ENCODE measurements around the gene FERMT3. TPM values are rescaled to one million over a fixed set of nuclear protein-coding genes. Genes with fewer than 3 reads are reported as not detected.

Gene FERMT3
- total and polyA plus RNA-seq, 2 donors (not counting 1 experiment from before 2014, with no cell fraction given) = 1.9 to 3.6 TPM

- peak; percentile 77 to 85 for DNase-seq (ENCODE audit: low read depth in 2 of 2)
- Histone ChIP-seq H3K27ac (ENCODE audit: insufficient read depth, low read length) (peak within 1 kb of the TSS; percentile 88), H3K36me3 (ENCODE audit: control insufficient read depth, insufficient read depth, low read length) (peaks cover 4% of the 10 kb centered on the region), H3K4me2 (ENCODE audit: extremely low read depth, insufficient read depth, low read length) (peak within 1 kb of the TSS; percentile 99), H3K9ac (ENCODE audit: insufficient read depth, low read length) (peak within 1 kb of the TSS; percentile 79), H3K4me1 (ENCODE audit: control insufficient read depth, extremely low read depth, insufficient read depth, low read length) (peaks cover 20% of the 10 kb centered on the region), H3K79me2 (ENCODE audit: control insufficient read depth, insufficient read depth, low read length) (peaks cover 43% of the 10 kb centered on the region), H4K20me1 (ENCODE audit: control insufficient read depth, extremely low read depth, insufficient read depth, low read length) (no peaks in the 10 kb centered on the region), H3K27me3 (ENCODE audit: control insufficient read depth, insufficient read depth, low read length) (no peaks in the 10 kb centered on the region), H2AFZ (ENCODE audit: low read length) (peak within 1 kb of the TSS; percentile 85), H3K4me3 (replicated peaks in 1 of 4; ENCODE audit: control extremely low read depth in 1 of 4, insufficient read depth in 1 of 4, low read depth in 3 of 4, low read length in 4 of 4) (peak within 1 kb of the TSS; percentile 86 to 97 (median 94)), H3K9me3 (ENCODE audit: control insufficient read depth, insufficient read depth, low read depth, low read length) (no peaks in the 10 kb centered on the region)
- TF ChIP-seq CTCF (conservative IDR thresholded peaks at IDR 0.05 in 1 of 2, IDR thresholded peaks at IDR 0.05 in 1 of 2; ENCODE audit: low read depth in 1 of 2, low read length in 2 of 2) = no peak
- no peak for TF ChIP-seq EZH2 (IDR thresholded peaks at IDR 0.05; ENCODE audit: low read length, missing control alignments)
Observed at GRCh38 chr11:64246871-64247728, 40.6 kb downstream of the FERMT3 start, which contains the start of gene PPP1R14B. TSS of gene PPP1R14B (minus strand) at chr11:64246943. CDS start at chr11:64246673, 270 bp downstream.

GRCh38 chr11:64247729-64248531 is 41.4 kb downstream of the FERMT3 start:
- H3K9ac ChIP-seq (ENCODE audit: insufficient read depth, low read length) = no peak overlapping the region
- H3K36me3 ChIP-seq (ENCODE audit: control insufficient read depth, insufficient read depth, low read length) = peaks cover 4% of the 10 kb centered on the region
- H3K27ac ChIP-seq (ENCODE audit: insufficient read depth, low read length) = peak overlapping the region; percentile 14
- H3K9me3 ChIP-seq (ENCODE audit: control insufficient read depth, insufficient read depth, low read depth, low read length) = no peaks in the 10 kb centered on the region
- no peak for TF ChIP-seq CTCF (conservative IDR thresholded peaks at IDR 0.05 in 1 of 2, IDR thresholded peaks at IDR 0.05 in 1 of 2; ENCODE audit: low read depth in 1 of 2, low read length in 2 of 2)
- TF ChIP-seq EZH2 (IDR thresholded peaks at IDR 0.05; ENCODE audit: low read length, missing control alignments) = no peak
- H3K27me3 ChIP-seq (ENCODE audit: control insufficient read depth, insufficient read depth, low read length) = no peaks in the 10 kb centered on the region
- no peak for DNase-seq (ENCODE audit: low read depth in 2 of 2)
- H4K20me1 ChIP-seq (ENCODE audit: control insufficient read depth, extremely low read depth, insufficient read depth, low read length) = no peaks in the 10 kb centered on the region
- peaks cover 20% of the 10 kb centered on the region for H3K4me1 ChIP-seq (ENCODE audit: control insufficient read depth, extremely low read depth, insufficient read depth, low read length)
- peaks cover 43% of the 10 kb centered on the region for H3K79me2 ChIP-seq (ENCODE audit: control insufficient read depth, insufficient read depth, low read length)
- peak overlapping the region; percentile 24 to 87 (median 82) for H3K4me3 ChIP-seq (replicated peaks in 1 of 4; ENCODE audit: control extremely low read depth in 1 of 4, insufficient read depth in 1 of 4, low read depth in 3 of 4, low read length in 4 of 4)
- peak overlapping the region; percentile 68 for H3K4me2 ChIP-seq (ENCODE audit: extremely low read depth, insufficient read depth, low read length)
- H2AFZ ChIP-seq (ENCODE audit: low read length) = peak overlapping the region; percentile 53

- Histone ChIP-seq H4K20me1 (ENCODE audit: control insufficient read depth, extremely low read depth, insufficient read depth, low read length) (no peaks in the 10 kb centered on the region), H3K4me2 (ENCODE audit: extremely low read depth, insufficient read depth, low read length) (no peak overlapping the region), H3K36me3 (ENCODE audit: control insufficient read depth, insufficient read depth, low read length) (peaks cover 1% of the 10 kb centered on the region), H3K27me3 (ENCODE audit: control insufficient read depth, insufficient read depth, low read length) (no peaks in the 10 kb centered on the region), H3K4me3 (replicated peaks in 1 of 4; ENCODE audit: control extremely low read depth in 1 of 4, insufficient read depth in 1 of 4, low read depth in 3 of 4, low read length in 4 of 4) (no peak overlapping the region), H2AFZ (ENCODE audit: low read length) (no peak overlapping the region), H3K27ac (ENCODE audit: insufficient read depth, low read length) (no peak overlapping the region), H3K9ac (ENCODE audit: insufficient read depth, low read length) (no peak overlapping the region), H3K4me1 (ENCODE audit: control insufficient read depth, extremely low read depth, insufficient read depth, low read length) (peaks cover 16% of the 10 kb centered on the region), H3K9me3 (ENCODE audit: control insufficient read depth, insufficient read depth, low read depth, low read length) (no peaks in the 10 kb centered on the region), H3K79me2 (ENCODE audit: control insufficient read depth, insufficient read depth, low read length) (peaks cover 44% of the 10 kb centered on the region)
- TF ChIP-seq EZH2 (IDR thresholded peaks at IDR 0.05; ENCODE audit: low read length, missing control alignments) = no peak
- TF ChIP-seq CTCF (conservative IDR thresholded peaks at IDR 0.05 in 1 of 2, IDR thresholded peaks at IDR 0.05 in 1 of 2; ENCODE audit: low read depth in 1 of 2, low read length in 2 of 2) = no peak
- DNase-seq (ENCODE audit: low read depth in 2 of 2) = no peak
Observed at GRCh38 chr11:64248578-64248977, 42.1 kb downstream of the FERMT3 start.

All from fibroblast of lung (primary cell).